Trophoblast cell (in vitro differentiated cells and primary cell): Measurements from ENCODE around the gene AUH.

Source experiments
- DNase-seq, 2 donors: peaks; one replicate each; pipeline ENCODE4 v3.0.0-alpha.2; 2016
- H2AFZ ChIP-seq: 2 replicates; pipeline ENCODE4 v1.6.1; 2013; ENCODE audit warnings: low read length, moderate library complexity, mild to moderate bottlenecking; ENCODE audit not compliant: insufficient read depth, poor library complexity
- H2AK5ac ChIP-seq: 2 replicates; pipeline ENCODE4 v1.6.1; 2013; ENCODE audit warnings: mild to moderate bottlenecking, low read length
- H2BK120ac ChIP-seq: 2 replicates; pipeline ENCODE4 v1.6.1; 2013; ENCODE audit warnings: low read length, mild to moderate bottlenecking, moderate library complexity; ENCODE audit not compliant: insufficient read depth, poor library complexity
- H2BK12ac ChIP-seq: 2 replicates; pipeline ENCODE4 v1.6.1; 2013; ENCODE audit warnings: mild to moderate bottlenecking, low read length, moderate library complexity
- H2BK5ac ChIP-seq: 2 replicates; pipeline ENCODE4 v1.6.1; 2013; ENCODE audit warnings: low read length, low read depth, moderate library complexity, mild to moderate bottlenecking; ENCODE audit not compliant: poor library complexity
- H3K14ac ChIP-seq: 2 replicates; pipeline ENCODE4 v1.6.1; 2013; ENCODE audit warnings: mild to moderate bottlenecking, low read length
- H3K18ac ChIP-seq: 2 replicates; pipeline ENCODE4 v1.6.1; 2013; ENCODE audit warnings: mild to moderate bottlenecking, low read length
- H3K23ac ChIP-seq: 2 replicates; pipeline ENCODE4 v1.6.1; 2013; ENCODE audit warnings: low read length
- H3K27ac ChIP-seq: 2 replicates; pipeline ENCODE4 v1.5.1; 2013; ENCODE audit warnings: low read depth, mild to moderate bottlenecking, inconsistent platforms, low read length, moderate library complexity
- H3K27me3 ChIP-seq: 2 replicates; pipeline ENCODE4 v1.6.1; 2013; ENCODE audit warnings: inconsistent platforms, mild to moderate bottlenecking, low read length, moderate library complexity; ENCODE audit not compliant: insufficient read depth
- H3K36me3 ChIP-seq, 2 experiments: 1 replicate in 1 of 2; 2 replicates in 1 of 2; pipeline ENCODE4 v1.6.1; 2013; ENCODE audit warnings: low read length in 2 of 2, mild to moderate bottlenecking in 2 of 2, moderate library complexity in 1 of 2; ENCODE audit not compliant: insufficient read depth in 2 of 2, control insufficient read depth in 1 of 2
- H3K4ac ChIP-seq: 2 replicates; pipeline ENCODE4 v1.6.1; 2013; ENCODE audit warnings: low read depth, mild to moderate bottlenecking, low read length, moderate library complexity
- H3K4me1 ChIP-seq, 2 experiments: 1 replicate in 1 of 2; 2 replicates in 1 of 2; pipeline ENCODE4 v1.6.1; 2013; ENCODE audit warnings: low read length in 2 of 2, mild to moderate bottlenecking in 2 of 2, moderate library complexity in 1 of 2; ENCODE audit not compliant: insufficient read depth in 2 of 2, control insufficient read depth in 1 of 2
- H3K4me2 ChIP-seq: 2 replicates; pipeline ENCODE4 v1.6.1; 2013; ENCODE audit warnings: inconsistent platforms, mild to moderate bottlenecking, low read length, moderate library complexity
- H3K4me3 ChIP-seq: 2 replicates; pipeline ENCODE4 v1.5.1; 2013; ENCODE audit warnings: mild to moderate bottlenecking, low read depth, low read length, inconsistent platforms
- H3K79me1 ChIP-seq: one replicate; pipeline ENCODE4 v1.6.1; 2013; ENCODE audit warnings: low read length
- H3K79me2 ChIP-seq: 2 replicates; pipeline ENCODE4 v1.6.1; 2013; ENCODE audit warnings: low read length, mild to moderate bottlenecking; ENCODE audit not compliant: control insufficient read depth, insufficient read depth, poor library complexity
- H3K9ac ChIP-seq: 2 replicates; pipeline ENCODE4 v1.6.1; 2013; ENCODE audit warnings: mild to moderate bottlenecking, low read length
- H3K9me3 ChIP-seq: 2 replicates; pipeline ENCODE4 v1.6.1; 2013; ENCODE audit warnings: low read depth, mild to moderate bottlenecking, control low read depth, inconsistent platforms, low read length; ENCODE audit not compliant: insufficient read depth
- H4K12ac ChIP-seq: 2 replicates; pipeline ENCODE4 v1.6.1; 2013; ENCODE audit warnings: low read depth, mild to moderate bottlenecking, low read length, moderate library complexity
- H4K8ac ChIP-seq: 2 replicates; pipeline ENCODE4 v1.6.1; 2013; ENCODE audit warnings: low read depth, mild to moderate bottlenecking, low read length, moderate library complexity
- H4K91ac ChIP-seq: one replicate; pipeline ENCODE4 v1.6.1; 2013; ENCODE audit warnings: low read depth, mild to moderate bottlenecking, low read length, moderate library complexity
- WGBS: extraction: QIAGEN DNeasy Blood & Tissue Kit; methylation state at CpG from one replicate; pipeline ENCODE4 v1.1.7; 2013; ENCODE audit warnings: missing lambda C conversion rate; ENCODE audit not compliant: insufficient read length, insufficient coverage; ENCODE audit errors: extremely low coverage; 5-methylcytosine and 5-hydroxymethylcytosine counted together

The AUH gene

GRCh38 chr9:91328186-91328585 lies 33.5 kb downstream of the AUH start:
- H3K27me3 ChIP-seq: no peaks in the 10 kb centered on the region
- no peaks in the 10 kb centered on the region for H3K79me2 ChIP-seq
- peaks cover 6% of the 10 kb centered on the region for H3K9me3 ChIP-seq
- H2AK5ac ChIP-seq: no peak overlapping the region
- H4K12ac ChIP-seq: no peak overlapping the region
- no peak overlapping the region for H4K91ac ChIP-seq
- no peak overlapping the region for H3K9ac ChIP-seq
- H2BK5ac ChIP-seq: no peak overlapping the region
- no peak overlapping the region for H2BK120ac ChIP-seq
- no peaks in the 10 kb centered on the region for H3K79me1 ChIP-seq
- WGBS: no CpG with 5 or more reads among the region's 6 CpGs
- H2BK12ac ChIP-seq: no peak overlapping the region
- H3K14ac ChIP-seq: no peak overlapping the region
- H3K4me1 ChIP-seq: no peaks in the 10 kb centered on the region
- no peak overlapping the region for H3K4me3 ChIP-seq
- peak; percentile 37 to 79 for DNase-seq
- peaks cover 0 to 2% of the 10 kb centered on the region in 2 experiments for H3K36me3 ChIP-seq
- H3K23ac ChIP-seq: no peak overlapping the region
- no peak overlapping the region for H3K18ac ChIP-seq
- H3K27ac ChIP-seq: no peak overlapping the region
- no peak overlapping the region for H4K8ac ChIP-seq
- H2AFZ ChIP-seq: no peak overlapping the region
- no peak overlapping the region for H3K4me2 ChIP-seq
- no peak overlapping the region for H3K4ac ChIP-seq

GRCh38 chr9:91321691-91322090 lies 40.0 kb downstream of the AUH start:
- no peak for DNase-seq
- Histone ChIP-seq H3K27me3 (no peaks in the 10 kb centered on the region), H3K14ac (no peak overlapping the region), H3K36me3 (no peaks in the 10 kb centered on the region), H2BK120ac (no peak overlapping the region), H3K4ac (no peak overlapping the region), H3K4me2 (no peak overlapping the region), H2AK5ac (no peak overlapping the region), H3K27ac (no peak overlapping the region), H2BK12ac (no peak overlapping the region), H3K9ac (no peak overlapping the region), H4K8ac (no peak overlapping the region), H2BK5ac (no peak overlapping the region), H3K23ac (no peak overlapping the region), H3K4me3 (no peak overlapping the region), H4K12ac (no peak overlapping the region), H3K4me1 (peaks cover 7 to 12% of the 10 kb centered on the region in 2 experiments), H3K79me1 (peaks cover 6% of the 10 kb centered on the region), H3K9me3 (no peaks in the 10 kb centered on the region), H3K18ac (no peak overlapping the region), H3K79me2 (no peaks in the 10 kb centered on the region), H2AFZ (no peak overlapping the region), H4K91ac (no peak overlapping the region)

- Histone ChIP-seq H3K4me1 (peaks cover 7 to 12% of the 10 kb centered on the region in 2 experiments), H3K4ac (no peak overlapping the region), H3K27ac (no peak overlapping the region), H2BK12ac (no peak overlapping the region), H3K18ac (no peak overlapping the region), H2BK120ac (no peak overlapping the region), H4K91ac (no peak overlapping the region), H3K27me3 (no peaks in the 10 kb centered on the region), H3K9me3 (no peaks in the 10 kb centered on the region), H2AFZ (no peak overlapping the region), H3K23ac (no peak overlapping the region), H3K4me3 (no peak overlapping the region), H2BK5ac (no peak overlapping the region), H3K14ac (no peak overlapping the region), H4K8ac (no peak overlapping the region), H3K4me2 (no peak overlapping the region), H3K79me2 (no peaks in the 10 kb centered on the region), H2AK5ac (no peak overlapping the region), H3K79me1 (peaks cover 6% of the 10 kb centered on the region), H3K9ac (no peak overlapping the region), H4K12ac (no peak overlapping the region), H3K36me3 (no peaks in the 10 kb centered on the region)
- DNase-seq: no peak
- WGBS: no CpG with 5 or more reads among the region's 4 CpGs
These were observed 41.4 kb downstream of the AUH start for GRCh38 chr9:91320299-91320698.

- H3K9ac ChIP-seq: no peak overlapping the region
- no peak overlapping the region for H3K14ac ChIP-seq
- H3K9me3 ChIP-seq: no peaks in the 10 kb centered on the region
- H3K27me3 ChIP-seq: no peaks in the 10 kb centered on the region
- no peaks in the 10 kb centered on the region for H3K36me3 ChIP-seq
- H4K8ac ChIP-seq: no peak overlapping the region
- H2BK12ac ChIP-seq: no peak overlapping the region
- no peak overlapping the region for H2BK120ac ChIP-seq
- H3K4me3 ChIP-seq: no peak overlapping the region
- no peak overlapping the region for H3K4ac ChIP-seq
- H3K4me2 ChIP-seq: no peak overlapping the region
- no peak for DNase-seq
- H3K27ac ChIP-seq: no peak overlapping the region
- no peak overlapping the region for H4K12ac ChIP-seq
- H3K18ac ChIP-seq: no peak overlapping the region
- no peak overlapping the region for H4K91ac ChIP-seq
- H2BK5ac ChIP-seq: no peak overlapping the region
- no peak overlapping the region for H2AFZ ChIP-seq
- H3K23ac ChIP-seq: no peak overlapping the region
- no CpG with 5 or more reads among the region's 1 CpG for WGBS
- H2AK5ac ChIP-seq: no peak overlapping the region
- H3K79me1 ChIP-seq: peaks cover 20% of the 10 kb centered on the region
- peaks cover 6% of the 10 kb centered on the region for H3K79me2 ChIP-seq
- peaks cover 15 to 25% of the 10 kb centered on the region in 2 experiments for H3K4me1 ChIP-seq
These were observed 45.6 kb downstream of the AUH start for GRCh38 chr9:91316093-91316492.
